IMR-90 (cell line): ENCODE data around the gene ECT2. TPM values are rescaled to one million over a fixed set of nuclear protein-coding genes. Genes with fewer than 3 reads are reported as not detected.

Source experiments
- ATAC-seq: fragments of 200-7000 bp; cut with Tn5 transposase; 2 replicates; pipeline ENCODE4 v1.9.1; 2020; ENCODE audit warnings: low read depth, mild to moderate bottlenecking, moderate library complexity
- BruUV-seq: library from RNA; stranded (reverse); fragments of 400-500 nt; replicated peaks from 2 replicates; lab custom pipeline; 2021; lab: Mats Ljungman, UMichigan
- CTCF ChIA-PET: fragments of 300-600 bp; formaldehyde crosslinking; extraction: SDS; loops from one replicate; lab custom pipeline; 2021; ENCODE audit warnings: antibody characterized with exemption; lab: Yijun Ruan, JAX
- POLR2A ChIA-PET: fragments of 300-600 bp; sonication (Branson Sonifier 250); formaldehyde crosslinking; loops from one replicate; lab custom pipeline; 2022; ENCODE audit warnings: antibody characterized with exemption; ENCODE audit not compliant: unreplicated experiment; lab: Charles Lee
- DNase-seq: peaks from one replicate; pipeline ENCODE4 v3.0.0; 2013
- H2AFZ ChIP-seq: replicated peaks from 2 replicates; pipeline ENCODE3; 2013; ENCODE audit warnings: low read length, mild to moderate bottlenecking; ENCODE audit not compliant: poor library complexity
- H2AK5ac ChIP-seq: 2 replicates; pipeline ENCODE4 v1.6.1; 2013; ENCODE audit warnings: low read depth, low read length, inconsistent platforms
- H2AK9ac ChIP-seq: replicated peaks from 2 replicates; pipeline ENCODE3; 2013; ENCODE audit warnings: mild to moderate bottlenecking, low read depth, low read length, moderate library complexity; ENCODE audit not compliant: poor library complexity
- H2BK120ac ChIP-seq: 2 replicates; pipeline ENCODE4 v1.6.1; 2013; ENCODE audit warnings: low read depth, low read length, inconsistent platforms
- H2BK15ac ChIP-seq: 3 replicates; pipeline ENCODE4 v1.6.1; 2013; ENCODE audit warnings: low read depth, low read length, inconsistent platforms
- H2BK20ac ChIP-seq: 2 replicates; pipeline ENCODE4 v1.6.1; 2013; ENCODE audit warnings: low read depth, mild to moderate bottlenecking, inconsistent platforms, low read length, moderate library complexity
- H2BK5ac ChIP-seq: 2 replicates; pipeline ENCODE4 v1.6.1; 2013; ENCODE audit warnings: mild to moderate bottlenecking, low read depth, low read length, inconsistent platforms; ENCODE audit not compliant: poor library complexity, severe bottlenecking
- H3K14ac ChIP-seq: replicated peaks from 2 replicates; pipeline ENCODE4 v1.6.1; 2013; ENCODE audit warnings: low read depth, low read length, inconsistent platforms
- H3K18ac ChIP-seq: 2 replicates; pipeline ENCODE4 v1.6.1; 2013; ENCODE audit warnings: low read depth, low read length, control low read depth
- H3K23ac ChIP-seq: 2 replicates; pipeline ENCODE4 v1.6.1; 2013; ENCODE audit warnings: low read depth, low read length, inconsistent platforms
- H3K27ac ChIP-seq: 2 replicates; pipeline ENCODE4 v1.5.1; 2013; ENCODE audit warnings: mild to moderate bottlenecking, control low read depth, low read length; ENCODE audit not compliant: insufficient read depth
- H3K27me3 ChIP-seq: 2 replicates; pipeline ENCODE4 v1.6.1; 2013; ENCODE audit warnings: low read length; ENCODE audit not compliant: control insufficient read depth, insufficient read depth
- H3K36me3 ChIP-seq: 2 replicates; pipeline ENCODE4 v1.6.1; 2013; ENCODE audit warnings: low read length, mixed read lengths; ENCODE audit not compliant: control insufficient read depth, insufficient read depth
- H3K4ac ChIP-seq: 2 replicates; pipeline ENCODE4 v1.6.1; 2013; ENCODE audit warnings: low read depth, low read length, inconsistent platforms
- H3K4me1 ChIP-seq: 2 replicates; pipeline ENCODE4 v1.6.1; 2013; ENCODE audit warnings: low read length, mixed read lengths; ENCODE audit not compliant: control insufficient read depth, insufficient read depth
- H3K4me2 ChIP-seq: 2 replicates; pipeline ENCODE4 v1.6.1; 2013; ENCODE audit warnings: low read depth, mild to moderate bottlenecking, control low read depth, low read length, moderate library complexity
- H3K4me3 ChIP-seq: 2 replicates; pipeline ENCODE4 v1.5.1; 2013; ENCODE audit warnings: low read depth, mild to moderate bottlenecking, control low read depth, low read length, moderate library complexity; ENCODE audit not compliant: insufficient read depth
- H3K56ac ChIP-seq: 2 replicates; pipeline ENCODE4 v1.6.1; 2013; ENCODE audit warnings: low read length, inconsistent platforms; ENCODE audit not compliant: insufficient read depth; ENCODE audit errors: extremely low read depth
- H3K79me1 ChIP-seq, 2 experiments: 2 replicates each; pipeline ENCODE4 v1.6.1; 2013; ENCODE audit warnings: low read length in 2 of 2, inconsistent platforms in 1 of 2, low read depth in 1 of 2
- H3K9ac ChIP-seq: 2 replicates; pipeline ENCODE4 v1.6.1; 2013; ENCODE audit warnings: low read depth, low read length, control low read depth
- H3K9me1 ChIP-seq: 2 replicates; pipeline ENCODE4 v1.6.1; 2013; ENCODE audit warnings: low read length, inconsistent platforms; ENCODE audit not compliant: insufficient read depth
- H3K9me3 ChIP-seq: 2 replicates; pipeline ENCODE4 v1.6.1; 2013; ENCODE audit warnings: low read length; ENCODE audit not compliant: control insufficient read depth, insufficient read depth
- H4K20me1 ChIP-seq: 2 replicates; pipeline ENCODE4 v1.6.1; 2013; ENCODE audit warnings: low read length, inconsistent platforms; ENCODE audit not compliant: insufficient read depth
- H4K5ac ChIP-seq: 2 replicates; pipeline ENCODE4 v1.6.1; 2013; ENCODE audit warnings: mild to moderate bottlenecking, low read depth, low read length, control low read depth
- H4K8ac ChIP-seq, 2 experiments: 2 replicates each; pipeline ENCODE4 v1.6.1; 2013; ENCODE audit warnings: low read depth in 2 of 2, low read length in 2 of 2, control low read depth in 1 of 2, inconsistent platforms in 1 of 2
- H4K91ac ChIP-seq: 2 replicates; pipeline ENCODE4 v1.6.1; 2013; ENCODE audit warnings: low read depth, low read length, inconsistent platforms; ENCODE audit not compliant: insufficient read depth
- CHD1 ChIP-seq: IDR thresholded peaks from 2 replicates; pipeline ENCODE4 v1.6.1; 2012; ENCODE audit warnings: low read depth, low read length, improper control_type of control experiment
- CTCF ChIP-seq: conservative IDR thresholded peaks from 2 replicates; pipeline ENCODE4 v1.5.1; 2012; ENCODE audit warnings: mild to moderate bottlenecking, low read depth, low read length, improper control_type of control experiment
- FOS ChIP-seq: fragments of 150-350 bp; IDR thresholded peaks from 2 replicates; pipeline ENCODE4 v1.6.1; 2016; ENCODE audit warnings: low read depth, low read length
- RCOR1 ChIP-seq: IDR thresholded peaks from 2 replicates; pipeline ENCODE4 v1.6.1; 2012; ENCODE audit warnings: mild to moderate bottlenecking, low read length, improper control_type of control experiment; ENCODE audit not compliant: insufficient replicate concordance
- WGBS, 2 experiments: methylation state at CpG; one replicate each; pipeline versions ENCODE4 v1.1.5 to v1.1.7; 2013; ENCODE audit warnings: missing lambda C conversion rate in 2 of 2; ENCODE audit not compliant: insufficient read length in 1 of 2; ENCODE audit errors: extremely low coverage in 2 of 2; 5-methylcytosine and 5-hydroxymethylcytosine counted together
- dilution Hi-C: fragments of 300-500 bp; cut with HindIII; formaldehyde crosslinking; loops from one replicate; pipeline ENCODE4 v1.14.3; 2018; ENCODE audit warnings: low sequenced_read_pairs; ENCODE audit not compliant: unreplicated experiment
- in situ Hi-C: fragments of 300-500 bp; cut with MboI; formaldehyde crosslinking; loops from 3 replicates; pipeline ENCODE4 v1.14.3; 2019; ENCODE audit warnings: low sequenced_read_pairs, inconsistent platforms, mixed read lengths
- intact Hi-C: fragments of 100-400 bp; cut with micrococcal nuclease; formaldehyde crosslinking; loops from 2 replicates; pipeline ENCODE4 v1.10.0; 2022
- polyA plus RNA-seq, 3 experiments: library from polyadenylated mRNA; depleted of rRNA; stranded (reverse); fragments of >200 nt; gene quantifications; 2 replicates each; pipeline ENCODE4 v1.2.3, GENCODE V29; 2012; ENCODE audit warnings: low replicate concordance in 1 of 3
- total RNA-seq: library from RNA; depleted of rRNA; stranded (reverse); fragments of >200 nt; gene quantifications from 2 replicates; pipeline ENCODE4 v1.2.3, GENCODE V29; 2012

The ECT2 gene
- total and polyA plus RNA-seq, 2 of the 4 experiments (the other 2 are of a cell fraction) = 18.1 to 37.8 TPM

DNA sequence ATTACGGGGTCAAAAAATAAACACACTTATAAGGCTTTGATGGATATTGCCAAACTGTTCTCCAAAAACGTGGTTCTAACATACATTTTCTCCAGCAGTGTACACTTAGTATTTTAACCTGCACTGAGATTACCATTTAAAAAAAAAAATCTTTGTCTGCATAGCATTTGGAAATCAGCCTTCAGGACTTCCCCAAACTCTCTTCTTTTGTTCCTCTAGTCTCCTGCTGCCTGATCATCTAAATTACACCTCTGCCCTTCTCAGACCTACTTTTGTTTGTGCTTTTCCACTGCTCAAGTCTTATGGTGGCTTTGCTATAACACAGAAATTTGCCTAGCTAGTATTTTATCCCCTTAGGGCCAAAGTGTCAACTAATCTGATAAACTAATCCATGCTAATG is 43.5 kb upstream of the ECT2 start:
- no peaks in the 10 kb centered on the region for H3K27me3 ChIP-seq
- ChIA-PET POLR2A (no interaction called here), CTCF (no interaction called here)
- no peaks in the 10 kb centered on the region for H3K36me3 ChIP-seq
- peaks cover 24 to 60% of the 10 kb centered on the region in 2 experiments for H3K79me1 ChIP-seq
- no peak overlapping the region for H2BK120ac ChIP-seq
- no peaks in the 10 kb centered on the region for H3K9me3 ChIP-seq
- intact Hi-C loops (no loop called here), dilution Hi-C loops (no loop called here), in situ Hi-C loops (no loop called here)
- no TSS peak for BruUV-seq
- H3K18ac ChIP-seq = no peak overlapping the region
- H2AK9ac ChIP-seq = no peak overlapping the region
- no peaks in the 10 kb centered on the region; the same call in 1 of the 2 replicates for H4K20me1 ChIP-seq
- ATAC-seq (no peak), DNase-seq (no peak)
- H3K56ac ChIP-seq = no peak overlapping the region
- peaks cover 10% of the 10 kb centered on the region for H3K4me1 ChIP-seq
- no peak overlapping the region for H2BK15ac ChIP-seq
- 44% methylated on average over 1 of the region's 2 CpGs; no CpG with 5 or more reads in 1 of the 2 experiments for WGBS, 2 experiments
- no peak overlapping the region for H4K91ac ChIP-seq
- no peak overlapping the region for H2BK20ac ChIP-seq
- no peak overlapping the region for H3K27ac ChIP-seq
- no peak overlapping the region for H4K8ac ChIP-seq
- H3K9ac ChIP-seq = no peak overlapping the region
- no peak overlapping the region for H3K14ac ChIP-seq
- no peak overlapping the region for H3K4me3 ChIP-seq
- H4K5ac ChIP-seq = no peak overlapping the region
- peaks cover 7% of the 10 kb centered on the region; the same call in 1 of the 2 replicates for H3K9me1 ChIP-seq
- H3K4ac ChIP-seq = no peak overlapping the region
- no peak overlapping the region for H2AFZ ChIP-seq
- no peak overlapping the region for H3K23ac ChIP-seq
- H2BK5ac ChIP-seq = no peak overlapping the region
- no peak overlapping the region for H2AK5ac ChIP-seq
- no peak for TF ChIP-seq CTCF
- no peak for TF ChIP-seq RCOR1
- no peak for TF ChIP-seq CHD1
- TF ChIP-seq FOS = no peak
- no peak overlapping the region for H3K4me2 ChIP-seq
